ENCODE data around the gene HHATL.

HHATL gene, protein sequence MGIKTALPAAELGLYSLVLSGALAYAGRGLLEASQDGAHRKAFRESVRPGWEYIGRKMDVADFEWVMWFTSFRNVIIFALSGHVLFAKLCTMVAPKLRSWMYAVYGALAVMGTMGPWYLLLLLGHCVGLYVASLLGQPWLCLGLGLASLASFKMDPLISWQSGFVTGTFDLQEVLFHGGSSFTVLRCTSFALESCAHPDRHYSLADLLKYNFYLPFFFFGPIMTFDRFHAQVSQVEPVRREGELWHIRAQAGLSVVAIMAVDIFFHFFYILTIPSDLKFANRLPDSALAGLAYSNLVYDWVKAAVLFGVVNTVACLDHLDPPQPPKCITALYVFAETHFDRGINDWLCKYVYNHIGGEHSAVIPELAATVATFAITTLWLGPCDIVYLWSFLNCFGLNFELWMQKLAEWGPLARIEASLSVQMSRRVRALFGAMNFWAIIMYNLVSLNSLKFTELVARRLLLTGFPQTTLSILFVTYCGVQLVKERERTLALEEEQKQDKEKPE

DNA sequence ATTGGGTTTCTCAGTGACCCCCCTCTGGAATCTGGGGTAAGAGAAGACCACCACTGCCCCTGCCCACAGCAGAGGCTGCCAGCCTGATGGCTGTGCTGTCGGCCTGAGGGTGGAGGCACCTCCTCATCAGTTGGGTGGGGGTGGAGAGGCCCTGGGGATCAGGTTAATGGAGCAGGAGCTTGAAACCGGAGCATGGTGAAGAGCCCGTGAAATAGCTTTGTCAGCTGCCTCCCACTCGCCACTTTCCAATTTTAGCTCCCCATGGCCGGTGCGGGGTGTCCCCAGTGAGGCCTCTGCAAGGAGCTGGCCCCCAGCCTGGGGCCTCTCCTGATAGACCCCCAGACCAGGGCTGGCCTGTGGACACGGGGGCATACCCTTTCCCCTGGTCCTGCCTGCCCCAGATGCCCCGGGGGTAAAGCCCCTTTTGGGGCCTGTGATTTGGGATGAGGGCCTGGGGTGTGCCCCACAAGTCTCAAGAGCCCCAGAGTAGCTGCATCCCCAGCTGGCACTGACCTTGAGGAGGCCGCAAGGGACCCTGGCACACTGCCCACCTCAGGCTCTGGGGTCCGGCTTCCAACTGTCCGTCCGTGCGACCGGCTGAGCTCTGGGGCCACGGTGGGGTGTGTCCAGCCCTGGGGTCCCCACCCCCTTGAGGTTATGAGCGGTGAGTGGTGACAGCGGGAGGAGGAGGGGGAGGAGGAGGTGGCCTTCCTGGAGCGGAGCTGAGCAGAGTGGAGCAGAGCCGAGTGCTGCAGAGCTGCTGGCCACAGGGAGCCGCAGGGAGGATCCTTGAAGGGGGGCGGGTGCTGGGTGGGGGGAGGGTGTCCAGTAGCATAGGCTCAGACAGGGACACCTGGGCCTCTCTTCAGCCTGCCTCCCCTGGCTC lies at the start of gene HHATL:
Gene HHATL (minus strand): TSS at position 733 of the 886 bp plus-strand sequence. CDS start 1,972 bp downstream, outside the sequence.
- H2AFZ ChIP-seq (ENCODE audit: low read length, unreplicated experiment): no peak within 1 kb of the TSS
- H3K4me1 ChIP-seq (ENCODE audit: control insufficient read depth, insufficient read depth, low read length, unreplicated experiment): no peaks in the 10 kb centered on the region
- no peak within 1 kb of the TSS for H3K4me3 ChIP-seq (ENCODE audit: low read depth, low read length)
- no peaks in the 10 kb centered on the region for H3K36me3 ChIP-seq (ENCODE audit: insufficient read depth, low read length)
- no peak within 1 kb of the TSS for H3K27ac ChIP-seq (ENCODE audit: low read depth, low read length)
- H3K79me2 ChIP-seq (ENCODE audit: control insufficient read depth, insufficient read depth, low read length, unreplicated experiment): no peaks in the 10 kb centered on the region
- H3K27me3 ChIP-seq (ENCODE audit: insufficient read depth, low read length): no peaks in the 10 kb centered on the region; the same call in 1 of the 2 replicates

DNA sequence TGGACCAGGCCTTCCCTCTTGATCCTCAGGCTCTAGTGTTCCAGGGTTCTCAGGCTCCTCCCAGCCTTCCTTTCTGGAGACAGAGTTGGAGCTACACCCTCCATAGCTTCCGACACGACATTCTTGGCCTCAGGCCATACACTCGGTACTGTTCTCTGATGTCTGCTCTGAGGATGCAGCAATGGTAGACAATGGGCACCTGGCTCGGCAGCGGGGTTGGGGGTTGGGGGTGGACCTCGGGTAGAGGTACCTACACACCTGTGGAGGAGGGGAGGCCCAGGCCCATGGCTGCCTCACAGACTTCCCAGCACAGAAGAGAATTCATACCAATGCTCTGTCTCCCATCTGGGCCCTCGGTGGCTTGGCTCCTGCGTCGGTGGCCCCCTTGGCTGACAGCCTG lies 49.0 kb upstream of the HHATL start:
- Histone ChIP-seq H3K4me1 (ENCODE audit: control insufficient read depth, insufficient read depth, low read length, unreplicated experiment) (peaks cover 4% of the 10 kb centered on the region), H3K4me3 (ENCODE audit: low read depth, low read length) (no peak overlapping the region), H2AFZ (ENCODE audit: low read length, unreplicated experiment) (no peak overlapping the region), H3K79me2 (ENCODE audit: control insufficient read depth, insufficient read depth, low read length, unreplicated experiment) (no peaks in the 10 kb centered on the region), H3K27me3 (ENCODE audit: insufficient read depth, low read length) (no peaks in the 10 kb centered on the region), H3K36me3 (ENCODE audit: insufficient read depth, low read length) (no peaks in the 10 kb centered on the region), H3K27ac (ENCODE audit: low read depth, low read length) (no peak overlapping the region)

DNA sequence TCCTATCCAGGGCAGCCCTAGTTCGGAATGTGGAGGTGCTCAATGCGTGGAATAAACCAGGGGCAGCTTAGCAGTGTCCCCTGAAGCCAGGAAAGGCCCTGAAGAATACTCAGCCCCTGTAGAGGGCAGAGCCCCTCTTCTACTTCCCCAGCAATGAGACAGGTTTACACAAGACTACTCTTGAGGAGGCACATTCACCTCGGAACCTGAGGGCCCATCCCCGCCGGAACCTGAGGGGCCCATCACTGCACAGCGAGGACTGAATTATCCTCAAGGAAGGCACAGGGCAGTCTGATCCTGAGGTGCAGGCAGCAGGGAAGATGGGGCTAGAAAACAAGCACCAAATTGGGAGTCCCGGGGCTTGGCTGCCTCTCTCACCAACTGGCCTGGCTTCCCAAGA lies 48.2 kb upstream of the HHATL start:
- Histone ChIP-seq H3K36me3 (ENCODE audit: insufficient read depth, low read length) (no peaks in the 10 kb centered on the region), H3K27me3 (ENCODE audit: insufficient read depth, low read length) (no peaks in the 10 kb centered on the region)

DNA sequence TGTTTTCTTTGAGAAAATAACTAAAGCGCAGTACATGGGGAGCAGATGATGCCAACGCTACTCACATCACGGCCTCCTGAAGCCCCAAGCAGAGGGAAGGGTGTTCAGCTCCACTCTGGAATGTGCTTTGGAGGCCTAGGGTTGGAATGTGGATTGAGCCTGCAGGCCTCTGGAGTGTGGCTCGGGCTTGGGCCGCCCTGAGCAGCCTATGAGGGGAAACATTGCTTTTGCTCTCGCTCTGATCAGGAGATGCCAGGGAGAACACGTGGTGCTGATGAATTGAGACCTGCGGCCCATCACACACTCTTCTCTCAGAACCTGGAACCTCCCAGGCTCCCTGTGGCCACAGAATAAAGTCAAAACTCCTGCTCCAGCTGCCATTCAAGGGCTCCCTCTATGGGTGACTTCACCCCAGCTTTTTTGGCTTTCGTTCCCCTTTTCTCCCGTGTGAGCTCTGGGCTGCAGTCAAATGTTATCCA lies 47.2 kb upstream of the HHATL start:
- H3K79me2 ChIP-seq (ENCODE audit: control insufficient read depth, insufficient read depth, low read length, unreplicated experiment): no peaks in the 10 kb centered on the region
- H3K36me3 ChIP-seq (ENCODE audit: insufficient read depth, low read length): no peaks in the 10 kb centered on the region
- no peak overlapping the region for H3K4me3 ChIP-seq (ENCODE audit: low read depth, low read length)
- H3K27ac ChIP-seq (ENCODE audit: low read depth, low read length): no peak overlapping the region
- H3K27me3 ChIP-seq (ENCODE audit: insufficient read depth, low read length): no peaks in the 10 kb centered on the region
- peaks cover 4% of the 10 kb centered on the region for H3K4me1 ChIP-seq (ENCODE audit: control insufficient read depth, insufficient read depth, low read length, unreplicated experiment)
- H2AFZ ChIP-seq (ENCODE audit: low read length, unreplicated experiment): no peak overlapping the region

More for the DNA sequence above, 48.2 kb upstream of the HHATL start:
- H3K4me1 ChIP-seq (ENCODE audit: control insufficient read depth, insufficient read depth, low read length, unreplicated experiment): peaks cover 4% of the 10 kb centered on the region
- no peaks in the 10 kb centered on the region for H3K79me2 ChIP-seq (ENCODE audit: control insufficient read depth, insufficient read depth, low read length, unreplicated experiment)
- H3K27ac ChIP-seq (ENCODE audit: low read depth, low read length): no peak overlapping the region
- no peak overlapping the region for H2AFZ ChIP-seq (ENCODE audit: low read length, unreplicated experiment)
- H3K4me3 ChIP-seq (ENCODE audit: low read depth, low read length): no peak overlapping the region

DNA sequence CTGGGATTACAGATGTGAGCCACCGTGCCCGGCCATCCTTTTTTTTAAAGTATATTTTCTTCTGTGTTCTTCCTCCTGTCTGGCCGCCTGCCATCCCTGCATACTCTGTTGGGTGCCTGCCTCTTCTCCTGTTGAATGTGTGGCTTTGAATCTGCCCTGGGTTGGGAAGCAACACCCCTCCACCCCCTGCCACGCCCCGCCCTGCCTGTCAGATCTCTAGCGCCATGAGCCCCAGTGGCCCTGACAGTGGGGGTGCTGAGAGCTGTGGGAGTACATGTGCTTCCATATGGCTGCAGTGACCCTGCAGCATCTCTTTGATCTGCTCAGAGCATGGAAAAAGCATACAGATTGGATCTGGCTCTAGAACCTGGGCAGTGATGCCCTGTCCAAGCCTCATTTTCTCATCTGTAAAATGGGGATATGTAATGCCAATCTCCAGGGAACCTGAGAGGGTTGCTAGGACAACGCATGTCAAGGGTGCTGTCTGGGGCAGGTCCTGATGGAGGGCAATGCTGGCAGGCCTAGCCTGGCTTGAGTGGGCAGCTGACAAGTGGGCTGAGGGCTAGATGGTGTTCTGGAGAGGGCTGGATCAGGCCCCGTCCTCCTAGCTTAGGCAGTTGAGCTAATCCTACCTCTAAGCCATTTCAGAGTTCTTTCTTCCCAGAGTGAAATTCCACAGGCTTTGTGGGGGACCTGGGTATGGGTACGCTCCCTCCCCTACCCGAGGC lies 46.6 kb upstream of the HHATL start:
- Histone ChIP-seq H2AFZ (ENCODE audit: low read length, unreplicated experiment) (no peak overlapping the region), H3K27me3 (ENCODE audit: insufficient read depth, low read length) (no peaks in the 10 kb centered on the region)

DNA sequence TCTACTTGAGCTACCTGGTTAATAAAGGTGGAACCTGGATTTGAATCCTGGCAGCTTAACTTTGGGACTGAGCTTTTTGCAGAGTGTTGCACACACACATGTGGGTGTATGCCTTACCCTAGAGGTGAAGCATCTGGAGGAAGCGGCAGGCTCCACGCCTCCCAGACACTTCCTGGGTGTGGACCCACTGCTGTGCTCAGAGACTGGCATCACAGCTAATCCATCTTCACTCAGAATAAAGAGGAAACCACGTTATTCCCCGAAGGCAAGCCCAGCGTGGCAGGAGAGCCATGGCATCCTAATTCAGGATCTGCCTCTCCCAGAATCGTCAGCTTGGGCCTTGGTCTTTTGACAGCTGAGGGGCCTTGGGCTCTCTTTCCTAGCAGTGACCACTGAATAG lies 45.0 kb upstream of the HHATL start:
- Histone ChIP-seq H3K36me3 (ENCODE audit: insufficient read depth, low read length) (no peaks in the 10 kb centered on the region), H3K4me3 (ENCODE audit: low read depth, low read length) (no peak overlapping the region), H3K4me1 (ENCODE audit: control insufficient read depth, insufficient read depth, low read length, unreplicated experiment) (peaks cover 4% of the 10 kb centered on the region)

More for the DNA sequence above, 46.6 kb upstream of the HHATL start:
- Histone ChIP-seq H3K27ac (ENCODE audit: low read depth, low read length) (no peak overlapping the region), H3K4me3 (ENCODE audit: low read depth, low read length) (no peak overlapping the region), H3K4me1 (ENCODE audit: control insufficient read depth, insufficient read depth, low read length, unreplicated experiment) (peaks cover 4% of the 10 kb centered on the region), H3K36me3 (ENCODE audit: insufficient read depth, low read length) (no peaks in the 10 kb centered on the region), H3K79me2 (ENCODE audit: control insufficient read depth, insufficient read depth, low read length, unreplicated experiment) (no peaks in the 10 kb centered on the region)

DNA sequence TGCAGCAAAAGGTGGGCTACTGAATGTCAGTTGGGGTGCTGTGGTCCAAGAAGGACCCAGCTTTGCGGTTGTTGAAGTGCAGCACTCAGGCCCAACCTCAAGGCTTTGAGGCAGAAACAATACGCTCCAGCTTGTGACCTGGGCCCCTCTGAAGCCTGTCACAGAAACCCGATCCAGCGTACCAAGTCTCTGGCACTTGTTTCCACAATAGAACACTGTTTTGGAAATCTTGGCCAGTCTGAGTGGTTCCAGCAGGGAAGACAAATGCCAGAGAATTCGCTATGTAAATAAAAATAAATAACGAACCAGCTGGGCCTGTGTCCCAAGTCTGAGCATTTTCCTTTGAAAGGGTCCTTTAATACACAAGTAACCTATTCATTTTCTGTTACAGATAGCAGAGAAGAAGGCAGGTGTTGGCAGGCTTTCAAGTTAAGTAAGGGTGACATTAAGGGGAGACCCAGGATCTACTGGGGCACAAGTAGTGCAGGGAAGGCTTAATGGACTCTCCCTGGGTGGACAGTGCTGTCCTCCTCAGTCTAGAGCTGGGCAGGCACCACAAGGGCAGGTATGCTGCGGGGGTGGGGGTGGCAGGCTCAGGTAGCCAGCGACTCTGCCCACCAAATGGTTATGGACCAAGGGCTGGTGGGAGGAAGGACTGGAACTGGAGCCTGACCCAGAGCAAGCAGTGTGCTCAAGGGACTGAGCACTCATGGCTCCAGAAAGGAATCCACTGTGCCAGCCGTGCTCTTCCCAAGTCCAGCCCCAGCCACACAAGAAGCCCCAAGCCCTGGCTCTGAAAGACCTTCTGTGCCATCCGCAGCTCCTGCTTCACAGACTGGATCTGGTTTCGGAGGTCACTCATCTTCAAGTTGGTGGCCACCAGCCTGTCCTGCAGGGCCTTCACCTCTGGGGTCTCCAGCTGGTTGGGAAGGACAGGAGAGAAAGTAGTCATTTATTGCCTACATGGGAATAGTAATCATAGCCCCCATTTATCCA lies 44.2 kb upstream of the HHATL start:
- H3K27ac ChIP-seq (ENCODE audit: low read depth, low read length): no peak overlapping the region
- no peak overlapping the region for H2AFZ ChIP-seq (ENCODE audit: low read length, unreplicated experiment)
- H3K36me3 ChIP-seq (ENCODE audit: insufficient read depth, low read length): no peaks in the 10 kb centered on the region
- H3K4me1 ChIP-seq (ENCODE audit: control insufficient read depth, insufficient read depth, low read length, unreplicated experiment): peaks cover 4% of the 10 kb centered on the region
- H3K4me3 ChIP-seq (ENCODE audit: low read depth, low read length): no peak overlapping the region
- H3K27me3 ChIP-seq (ENCODE audit: insufficient read depth, low read length): no peaks in the 10 kb centered on the region
- H3K79me2 ChIP-seq (ENCODE audit: control insufficient read depth, insufficient read depth, low read length, unreplicated experiment): no peaks in the 10 kb centered on the region

More for the DNA sequence above, 45.0 kb upstream of the HHATL start:
- H3K27ac ChIP-seq (ENCODE audit: low read depth, low read length): no peak overlapping the region
- H3K79me2 ChIP-seq (ENCODE audit: control insufficient read depth, insufficient read depth, low read length, unreplicated experiment): no peaks in the 10 kb centered on the region
- H2AFZ ChIP-seq (ENCODE audit: low read length, unreplicated experiment): no peak overlapping the region
- no peaks in the 10 kb centered on the region for H3K27me3 ChIP-seq (ENCODE audit: insufficient read depth, low read length)

DNA sequence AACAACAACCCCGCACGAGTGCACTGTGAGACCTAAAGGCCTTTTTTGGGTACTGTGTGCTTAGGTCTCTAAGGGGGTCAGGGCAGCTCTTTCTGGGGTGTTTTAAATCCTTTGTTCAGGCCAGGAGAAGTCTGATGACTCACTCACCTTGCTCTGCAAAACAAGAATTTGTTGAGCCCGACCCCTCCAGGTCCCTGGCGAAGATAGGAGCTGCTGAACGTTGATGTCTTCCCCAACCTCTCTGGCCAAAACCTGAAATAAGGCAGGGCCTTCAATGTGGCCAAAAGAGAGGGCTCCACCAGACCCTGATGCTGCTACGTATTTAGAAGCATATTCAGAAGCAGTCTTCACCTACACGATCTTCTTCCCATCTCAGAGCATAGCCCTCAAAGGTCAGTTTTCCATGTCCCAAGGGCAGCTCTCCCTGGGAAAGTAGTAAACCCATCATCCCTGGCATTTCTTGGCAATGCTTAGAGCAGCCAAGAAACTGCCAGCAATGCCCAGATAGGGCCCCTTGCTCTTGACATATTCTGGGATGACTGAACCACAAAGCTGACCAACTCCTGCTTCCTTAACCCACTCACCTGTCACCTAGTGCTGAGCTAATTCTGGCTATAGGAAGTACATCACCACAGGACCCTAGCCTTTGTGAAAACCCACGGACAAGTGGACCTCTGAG lies 43.3 kb upstream of the HHATL start:
- no peaks in the 10 kb centered on the region for H3K36me3 ChIP-seq (ENCODE audit: insufficient read depth, low read length)
- no peak overlapping the region for H3K4me3 ChIP-seq (ENCODE audit: low read depth, low read length)
- H3K27me3 ChIP-seq (ENCODE audit: insufficient read depth, low read length): no peaks in the 10 kb centered on the region
- no peak overlapping the region for H2AFZ ChIP-seq (ENCODE audit: low read length, unreplicated experiment)
- peaks cover 4% of the 10 kb centered on the region for H3K4me1 ChIP-seq (ENCODE audit: control insufficient read depth, insufficient read depth, low read length, unreplicated experiment)
- no peaks in the 10 kb centered on the region for H3K79me2 ChIP-seq (ENCODE audit: control insufficient read depth, insufficient read depth, low read length, unreplicated experiment)
- H3K27ac ChIP-seq (ENCODE audit: low read depth, low read length): no peak overlapping the region

DNA sequence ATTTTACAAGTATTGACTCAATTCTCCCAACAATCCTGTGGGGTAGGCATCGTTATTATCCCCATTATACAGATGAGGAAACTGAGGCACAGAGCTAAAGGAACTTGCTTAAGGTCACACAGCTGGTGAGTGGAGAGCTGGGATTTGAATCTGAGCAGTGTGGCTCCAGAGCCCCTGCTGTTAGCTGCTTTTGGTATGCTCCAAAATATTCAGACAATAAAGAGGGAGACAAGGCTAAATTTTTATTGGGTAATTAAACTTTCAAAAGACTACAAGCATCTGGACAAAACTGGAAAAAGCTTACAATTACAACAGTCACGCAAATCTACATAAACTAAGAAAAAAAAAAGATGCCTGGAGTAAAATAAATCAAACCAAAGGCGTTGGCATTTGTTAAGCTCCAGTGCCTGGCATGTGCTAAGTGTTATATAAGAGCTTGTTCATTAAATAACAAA lies 42.7 kb upstream of the HHATL start:
- H3K27ac ChIP-seq (ENCODE audit: low read depth, low read length): no peak overlapping the region
- H3K36me3 ChIP-seq (ENCODE audit: insufficient read depth, low read length): no peaks in the 10 kb centered on the region
- H3K4me1 ChIP-seq (ENCODE audit: control insufficient read depth, insufficient read depth, low read length, unreplicated experiment): peaks cover 4% of the 10 kb centered on the region
- no peaks in the 10 kb centered on the region for H3K79me2 ChIP-seq (ENCODE audit: control insufficient read depth, insufficient read depth, low read length, unreplicated experiment)
- no peaks in the 10 kb centered on the region for H3K27me3 ChIP-seq (ENCODE audit: insufficient read depth, low read length)
- no peak overlapping the region for H3K4me3 ChIP-seq (ENCODE audit: low read depth, low read length)
- no peak overlapping the region for H2AFZ ChIP-seq (ENCODE audit: low read length, unreplicated experiment)
